ENCODE data around the gene WDR6.

Gene WDR6

GRCh38 chr3:48989796-48990635 is 17.2 kb upstream of the WDR6 start, which contains the start of gene P4HTM:
Gene P4HTM, plus strand, starts transcription at chr3:48990241. Its CDS starts 16 bp downstream, at chr3:48990257.
- Histone ChIP-seq H3K9ac (ENCODE audit: low read depth in 1 of 2, low read length in 2 of 2) (peak within 1 kb of the TSS; percentile 77 to 80), H3K9me3 (ENCODE audit: control insufficient read depth in 2 of 2, low read length in 2 of 2) (no peaks in the 10 kb centered on the region), H3K27me3 (ENCODE audit: control insufficient read depth in 2 of 2, insufficient read depth in 2 of 2, low read length in 2 of 2) (no peaks in the 10 kb centered on the region), H3K36me3 (ENCODE audit: control insufficient read depth in 2 of 2, insufficient read depth in 2 of 2, low read length in 2 of 2) (peaks cover 2 to 7% of the 10 kb centered on the region in 2 donors), H3K4me1 (ENCODE audit: control insufficient read depth in 2 of 2, insufficient read depth in 2 of 2, low read length in 2 of 2) (peaks cover 18 to 20% of the 10 kb centered on the region in 2 donors), H3K4me3 (ENCODE audit: low read length in 2 of 2) (peak within 1 kb of the TSS; percentile 72 to 87), H3K27ac (ENCODE audit: low read depth in 2 of 2, low read length in 2 of 2) (peak within 1 kb of the TSS; percentile 76 to 88)

- Histone ChIP-seq H3K27me3 (ENCODE audit: control insufficient read depth in 2 of 2, insufficient read depth in 2 of 2, low read length in 2 of 2) (no peaks in the 10 kb centered on the region), H3K9ac (ENCODE audit: low read depth in 1 of 2, low read length in 2 of 2) (peak overlapping the region; percentile 72 to 77), H3K4me1 (ENCODE audit: control insufficient read depth in 2 of 2, insufficient read depth in 2 of 2, low read length in 2 of 2) (peaks cover 18 to 20% of the 10 kb centered on the region in 2 donors), H3K9me3 (ENCODE audit: control insufficient read depth in 2 of 2, low read length in 2 of 2) (no peaks in the 10 kb centered on the region), H3K4me3 (ENCODE audit: low read length in 2 of 2) (peak overlapping the region; percentile 72 to 87), H3K27ac (ENCODE audit: low read depth in 2 of 2, low read length in 2 of 2) (peak overlapping the region; percentile 61 to 88), H3K36me3 (ENCODE audit: control insufficient read depth in 2 of 2, insufficient read depth in 2 of 2, low read length in 2 of 2) (peaks cover 0 to 5% of the 10 kb centered on the region in 2 donors)
These were observed 16.3 kb upstream of the WDR6 start for GRCh38 chr3:48990636-48991469.

- H3K27ac ChIP-seq (ENCODE audit: low read depth in 2 of 2, low read length in 2 of 2): no peak overlapping the region
- H3K4me1 ChIP-seq (ENCODE audit: control insufficient read depth in 2 of 2, insufficient read depth in 2 of 2, low read length in 2 of 2): peaks cover 18 to 20% of the 10 kb centered on the region in 2 donors
- peak overlapping the region in 1 of 2 donors; percentile 87 for H3K4me3 ChIP-seq (ENCODE audit: low read length in 2 of 2)
- no peak overlapping the region for H3K9ac ChIP-seq (ENCODE audit: low read depth in 1 of 2, low read length in 2 of 2)
- H3K27me3 ChIP-seq (ENCODE audit: control insufficient read depth in 2 of 2, insufficient read depth in 2 of 2, low read length in 2 of 2): no peaks in the 10 kb centered on the region
- H3K9me3 ChIP-seq (ENCODE audit: control insufficient read depth in 2 of 2, low read length in 2 of 2): no peaks in the 10 kb centered on the region
- H3K36me3 ChIP-seq (ENCODE audit: control insufficient read depth in 2 of 2, insufficient read depth in 2 of 2, low read length in 2 of 2): peaks cover 5 to 11% of the 10 kb centered on the region in 2 donors
These were observed 15.2 kb upstream of the WDR6 start for GRCh38 chr3:48991851-48992545.

- Histone ChIP-seq H3K4me1 (ENCODE audit: control insufficient read depth in 2 of 2, insufficient read depth in 2 of 2, low read length in 2 of 2) (peaks cover 18 to 20% of the 10 kb centered on the region in 2 donors), H3K27ac (ENCODE audit: low read depth in 2 of 2, low read length in 2 of 2) (no peak overlapping the region), H3K9ac (ENCODE audit: low read depth in 1 of 2, low read length in 2 of 2) (no peak overlapping the region), H3K4me3 (ENCODE audit: low read length in 2 of 2) (no peak overlapping the region), H3K27me3 (ENCODE audit: control insufficient read depth in 2 of 2, insufficient read depth in 2 of 2, low read length in 2 of 2) (no peaks in the 10 kb centered on the region), H3K36me3 (ENCODE audit: control insufficient read depth in 2 of 2, insufficient read depth in 2 of 2, low read length in 2 of 2) (peaks cover 8 to 13% of the 10 kb centered on the region in 2 donors), H3K9me3 (ENCODE audit: control insufficient read depth in 2 of 2, low read length in 2 of 2) (no peaks in the 10 kb centered on the region)
These were observed 13.4 kb upstream of the WDR6 start for GRCh38 chr3:48993834-48994233.

GRCh38 chr3:48996640-48997039 is 10.6 kb upstream of the WDR6 start:
- H3K4me1 ChIP-seq (ENCODE audit: control insufficient read depth in 2 of 2, insufficient read depth in 2 of 2, low read length in 2 of 2): peaks cover under 1 to 4% of the 10 kb centered on the region in 2 donors
- no peaks in the 10 kb centered on the region for H3K9me3 ChIP-seq (ENCODE audit: control insufficient read depth in 2 of 2, low read length in 2 of 2)
- H3K27ac ChIP-seq (ENCODE audit: low read depth in 2 of 2, low read length in 2 of 2): no peak overlapping the region
- peaks cover 8 to 15% of the 10 kb centered on the region in 2 donors for H3K36me3 ChIP-seq (ENCODE audit: control insufficient read depth in 2 of 2, insufficient read depth in 2 of 2, low read length in 2 of 2)
- H3K9ac ChIP-seq (ENCODE audit: low read depth in 1 of 2, low read length in 2 of 2): no peak overlapping the region
- no peaks in the 10 kb centered on the region for H3K27me3 ChIP-seq (ENCODE audit: control insufficient read depth in 2 of 2, insufficient read depth in 2 of 2, low read length in 2 of 2)
- no peak overlapping the region for H3K4me3 ChIP-seq (ENCODE audit: low read length in 2 of 2)

- no peaks in the 10 kb centered on the region for H3K27me3 ChIP-seq (ENCODE audit: control insufficient read depth in 2 of 2, insufficient read depth in 2 of 2, low read length in 2 of 2)
- H3K9me3 ChIP-seq (ENCODE audit: control insufficient read depth in 2 of 2, low read length in 2 of 2): no peaks in the 10 kb centered on the region
- peaks cover 8 to 15% of the 10 kb centered on the region in 2 donors for H3K36me3 ChIP-seq (ENCODE audit: control insufficient read depth in 2 of 2, insufficient read depth in 2 of 2, low read length in 2 of 2)
- H3K27ac ChIP-seq (ENCODE audit: low read depth in 2 of 2, low read length in 2 of 2): no peak overlapping the region
- no peaks in the 10 kb centered on the region for H3K4me1 ChIP-seq (ENCODE audit: control insufficient read depth in 2 of 2, insufficient read depth in 2 of 2, low read length in 2 of 2)
- H3K9ac ChIP-seq (ENCODE audit: low read depth in 1 of 2, low read length in 2 of 2): no peak overlapping the region
- no peak overlapping the region for H3K4me3 ChIP-seq (ENCODE audit: low read length in 2 of 2)
These were observed 10.0 kb upstream of the WDR6 start for GRCh38 chr3:48997102-48997635.

- no peak overlapping the region for H3K9ac ChIP-seq (ENCODE audit: low read depth in 1 of 2, low read length in 2 of 2)
- H3K36me3 ChIP-seq (ENCODE audit: control insufficient read depth in 2 of 2, insufficient read depth in 2 of 2, low read length in 2 of 2): peaks cover 8 to 15% of the 10 kb centered on the region in 2 donors
These were observed 9.2 kb upstream of the WDR6 start for GRCh38 chr3:48997714-48998637.

GRCh38 chr3:48999085-48999858 is 7.9 kb upstream of the WDR6 start:
- peaks cover 8 to 15% of the 10 kb centered on the region in 2 donors for H3K36me3 ChIP-seq (ENCODE audit: control insufficient read depth in 2 of 2, insufficient read depth in 2 of 2, low read length in 2 of 2)
- H3K4me3 ChIP-seq (ENCODE audit: low read length in 2 of 2): no peak overlapping the region
- no peak overlapping the region for H3K27ac ChIP-seq (ENCODE audit: low read depth in 2 of 2, low read length in 2 of 2)
- no peaks in the 10 kb centered on the region for H3K4me1 ChIP-seq (ENCODE audit: control insufficient read depth in 2 of 2, insufficient read depth in 2 of 2, low read length in 2 of 2)
- no peaks in the 10 kb centered on the region for H3K27me3 ChIP-seq (ENCODE audit: control insufficient read depth in 2 of 2, insufficient read depth in 2 of 2, low read length in 2 of 2)
- no peaks in the 10 kb centered on the region for H3K9me3 ChIP-seq (ENCODE audit: control insufficient read depth in 2 of 2, low read length in 2 of 2)
- H3K9ac ChIP-seq (ENCODE audit: low read depth in 1 of 2, low read length in 2 of 2): no peak overlapping the region

More at GRCh38 chr3:48997714-48998637, 9.2 kb upstream of the WDR6 start:
- no peaks in the 10 kb centered on the region for H3K9me3 ChIP-seq (ENCODE audit: control insufficient read depth in 2 of 2, low read length in 2 of 2)
- H3K27ac ChIP-seq (ENCODE audit: low read depth in 2 of 2, low read length in 2 of 2): no peak overlapping the region
- no peaks in the 10 kb centered on the region for H3K27me3 ChIP-seq (ENCODE audit: control insufficient read depth in 2 of 2, insufficient read depth in 2 of 2, low read length in 2 of 2)
- H3K4me3 ChIP-seq (ENCODE audit: low read length in 2 of 2): no peak overlapping the region
- H3K4me1 ChIP-seq (ENCODE audit: control insufficient read depth in 2 of 2, insufficient read depth in 2 of 2, low read length in 2 of 2): no peaks in the 10 kb centered on the region
